Measurements from ENCODE around the gene DNAH6.

DNAH6 gene

GRCh38 chr2:84725717-84726116 is 209.4 kb downstream of the DNAH6 start:
- H3K79me2 ChIP-seq (ENCODE audit: low read length) = no peaks in the 10 kb centered on the region
- no peak overlapping the region for H3K27ac ChIP-seq (ENCODE audit: low read length)
- no peaks in the 10 kb centered on the region for H3K27me3 ChIP-seq (ENCODE audit: low read depth, low read length)
- H3K9ac ChIP-seq (ENCODE audit: low read length) = no peak overlapping the region
- no peaks in the 10 kb centered on the region for H4K20me1 ChIP-seq (ENCODE audit: insufficient read depth, low read length)
- H2AFZ ChIP-seq (ENCODE audit: low read depth, low read length) = no peak overlapping the region
- H3K4me1 ChIP-seq (ENCODE audit: low read length) = no peaks in the 10 kb centered on the region
- no peaks in the 10 kb centered on the region for H3K36me3 ChIP-seq (replicated peaks; ENCODE audit: low read depth, low read length)
- no peaks in the 10 kb centered on the region for H3K9me3 ChIP-seq (ENCODE audit: insufficient read depth, low read length)
- no peak overlapping the region for H3K4me2 ChIP-seq (ENCODE audit: low read length)
- H3K4me3 ChIP-seq (ENCODE audit: low read length) = no peak overlapping the region
- TF ChIP-seq, protein P1, sequence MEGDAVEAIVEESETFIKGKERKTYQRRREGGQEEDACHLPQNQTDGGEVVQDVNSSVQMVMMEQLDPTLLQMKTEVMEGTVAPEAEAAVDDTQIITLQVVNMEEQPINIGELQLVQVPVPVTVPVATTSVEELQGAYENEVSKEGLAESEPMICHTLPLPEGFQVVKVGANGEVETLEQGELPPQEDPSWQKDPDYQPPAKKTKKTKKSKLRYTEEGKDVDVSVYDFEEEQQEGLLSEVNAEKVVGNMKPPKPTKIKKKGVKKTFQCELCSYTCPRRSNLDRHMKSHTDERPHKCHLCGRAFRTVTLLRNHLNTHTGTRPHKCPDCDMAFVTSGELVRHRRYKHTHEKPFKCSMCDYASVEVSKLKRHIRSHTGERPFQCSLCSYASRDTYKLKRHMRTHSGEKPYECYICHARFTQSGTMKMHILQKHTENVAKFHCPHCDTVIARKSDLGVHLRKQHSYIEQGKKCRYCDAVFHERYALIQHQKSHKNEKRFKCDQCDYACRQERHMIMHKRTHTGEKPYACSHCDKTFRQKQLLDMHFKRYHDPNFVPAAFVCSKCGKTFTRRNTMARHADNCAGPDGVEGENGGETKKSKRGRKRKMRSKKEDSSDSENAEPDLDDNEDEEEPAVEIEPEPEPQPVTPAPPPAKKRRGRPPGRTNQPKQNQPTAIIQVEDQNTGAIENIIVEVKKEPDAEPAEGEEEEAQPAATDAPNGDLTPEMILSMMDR (IDR thresholded peaks at IDR 0.05; ENCODE audit: low read depth, low read length) = no peak
- no peak for TF ChIP-seq EZH2phosphoT487 (IDR thresholded peaks at IDR 0.05; ENCODE audit: low read depth)

DNA sequence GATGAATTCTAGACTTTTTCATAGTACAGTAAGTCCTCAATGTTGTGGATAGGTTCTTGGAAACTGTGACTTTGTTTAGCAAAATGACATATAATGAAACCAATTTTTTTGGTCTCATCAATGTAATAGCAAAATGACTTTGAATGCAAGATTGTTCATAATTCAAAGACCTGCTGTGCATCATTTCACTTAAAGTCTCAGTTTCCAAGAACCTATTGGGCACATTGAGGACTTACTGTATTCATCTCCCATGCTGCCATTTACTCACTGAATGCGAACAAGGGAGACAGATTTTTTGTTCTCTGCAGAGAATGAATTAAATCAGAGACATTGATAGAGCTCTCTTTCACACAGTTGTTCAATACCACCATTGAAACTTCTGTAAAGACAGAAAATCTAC is 211.0 kb downstream of the DNAH6 start:
- no peaks in the 10 kb centered on the region for H3K27me3 ChIP-seq (ENCODE audit: low read depth, low read length)
- no peak overlapping the region for H3K4me2 ChIP-seq (ENCODE audit: low read length)
- no peak overlapping the region for H3K27ac ChIP-seq (ENCODE audit: low read length)
- no peaks in the 10 kb centered on the region for H3K9me3 ChIP-seq (ENCODE audit: insufficient read depth, low read length)
- TF ChIP-seq, protein P1 (IDR thresholded peaks at IDR 0.05; ENCODE audit: low read depth, low read length) = no peak
- TF ChIP-seq EZH2phosphoT487 (IDR thresholded peaks at IDR 0.05; ENCODE audit: low read depth) = no peak
- no peaks in the 10 kb centered on the region for H4K20me1 ChIP-seq (ENCODE audit: insufficient read depth, low read length)
- no peak overlapping the region for H2AFZ ChIP-seq (ENCODE audit: low read depth, low read length)
- H3K4me3 ChIP-seq (ENCODE audit: low read length) = no peak overlapping the region
- H3K9ac ChIP-seq (ENCODE audit: low read length) = no peak overlapping the region
- no peaks in the 10 kb centered on the region for H3K4me1 ChIP-seq (ENCODE audit: low read length)
- no peaks in the 10 kb centered on the region for H3K79me2 ChIP-seq (ENCODE audit: low read length)
- H3K36me3 ChIP-seq (replicated peaks; ENCODE audit: low read depth, low read length) = no peaks in the 10 kb centered on the region

GRCh38 chr2:84729224-84729623 is 212.9 kb downstream of the DNAH6 start:
- H3K9ac ChIP-seq (ENCODE audit: low read length) = no peak overlapping the region
- no peak for TF ChIP-seq EZH2phosphoT487 (IDR thresholded peaks at IDR 0.05; ENCODE audit: low read depth)
- TF ChIP-seq, protein P1 (IDR thresholded peaks at IDR 0.05; ENCODE audit: low read depth, low read length) = no peak
- no peaks in the 10 kb centered on the region for H3K36me3 ChIP-seq (replicated peaks; ENCODE audit: low read depth, low read length)
- no peak overlapping the region for H3K27ac ChIP-seq (ENCODE audit: low read length)
- 0 out of 2 replicates have a peak, but pooled peaks cover 5% of the 10 kb centered on the region for H3K4me1 ChIP-seq (ENCODE audit: low read length)
- no peak overlapping the region for H2AFZ ChIP-seq (ENCODE audit: low read depth, low read length)
- H3K4me3 ChIP-seq (ENCODE audit: low read length) = no peak overlapping the region
- H3K9me3 ChIP-seq (ENCODE audit: insufficient read depth, low read length) = no peaks in the 10 kb centered on the region
- no peaks in the 10 kb centered on the region for H3K79me2 ChIP-seq (ENCODE audit: low read length)
- H4K20me1 ChIP-seq (ENCODE audit: insufficient read depth, low read length) = no peaks in the 10 kb centered on the region
- H3K4me2 ChIP-seq (ENCODE audit: low read length) = no peak overlapping the region
- H3K27me3 ChIP-seq (ENCODE audit: low read depth, low read length) = no peaks in the 10 kb centered on the region

GRCh38 chr2:84731185-84731584 is 214.9 kb downstream of the DNAH6 start:
- no peak overlapping the region for H3K9ac ChIP-seq (ENCODE audit: low read length)
- H4K20me1 ChIP-seq (ENCODE audit: insufficient read depth, low read length) = no peaks in the 10 kb centered on the region
- no peaks in the 10 kb centered on the region for H3K9me3 ChIP-seq (ENCODE audit: insufficient read depth, low read length)
- H3K79me2 ChIP-seq (ENCODE audit: low read length) = no peaks in the 10 kb centered on the region
- H3K36me3 ChIP-seq (replicated peaks; ENCODE audit: low read depth, low read length) = no peaks in the 10 kb centered on the region
- no peak overlapping the region for H2AFZ ChIP-seq (ENCODE audit: low read depth, low read length)
- no peak overlapping the region for H3K4me3 ChIP-seq (ENCODE audit: low read length)
- no peak overlapping the region for H3K4me2 ChIP-seq (ENCODE audit: low read length)
- no peak for TF ChIP-seq EZH2phosphoT487 (IDR thresholded peaks at IDR 0.05; ENCODE audit: low read depth)
- TF ChIP-seq, protein P1 (IDR thresholded peaks at IDR 0.05; ENCODE audit: low read depth, low read length) = no peak
- no peak overlapping the region for H3K27ac ChIP-seq (ENCODE audit: low read length)
- no peaks in the 10 kb centered on the region for H3K27me3 ChIP-seq (ENCODE audit: low read depth, low read length)
- H3K4me1 ChIP-seq (ENCODE audit: low read length) = 0 out of 2 replicates have a peak, but pooled peaks cover 5% of the 10 kb centered on the region

Data from OCI-LY3 (cell line).